Sigmoid colon (tissue), 7 donors: ENCODE measurements around the gene MKRN3. TPM values are rescaled to one million over a fixed set of nuclear protein-coding genes. Genes with fewer than 3 reads are reported as not detected.

Experiments
- DNase-seq: peaks from one replicate; pipeline ENCODE4 v3.0.0-alpha.2; 2019
- H3K27ac ChIP-seq, 4 donors: fragments of 200-600 bp; sonication (generic); one replicate each; pipeline ENCODE4 v1.5.1; 2016 to 2019; ENCODE audit warnings: mild to moderate bottlenecking in 1 of 4
- H3K27me3 ChIP-seq, 3 donors: fragments of 200-600 bp; sonication (generic); one replicate each; pipeline ENCODE4 v1.5.1; 2019; ENCODE audit warnings: mild to moderate bottlenecking in 1 of 3
- H3K36me3 ChIP-seq, 4 donors: fragments of 200-600 bp; sonication (generic); one replicate each; pipeline ENCODE4 v1.5.1; 2016 to 2019
- H3K4me1 ChIP-seq, 4 donors: fragments of 200-600 bp; sonication (generic); one replicate each; pipeline ENCODE4 v1.5.1; 2017 to 2019
- H3K4me3 ChIP-seq, 4 donors: fragments of 200-600 bp; sonication (generic); one replicate each; pipeline ENCODE4 v1.5.1; 2017 to 2019; ENCODE audit warnings: mild to moderate bottlenecking in 2 of 4, moderate library complexity in 1 of 4
- H3K9me3 ChIP-seq, 4 donors: fragments of 200-600 bp in 3 of 4; sonication (generic) in 3 of 4; one replicate each; pipeline versions ENCODE4 v1.5.1 to v1.6.1; 2013 to 2019
- CTCF ChIP-seq, 4 experiments: fragments of 450-650 bp in 3 of 4; fragments of 200-600 bp in 1 of 4; IDR thresholded peaks; one replicate each; pipeline ENCODE4 v1.5.1; 2016 to 2019; ENCODE audit warnings: antibody characterized with exemption in 4 of 4, mild to moderate bottlenecking in 3 of 4, moderate library complexity in 2 of 4
- EP300 ChIP-seq, 4 donors: sonication (generic); formaldehyde crosslinking; IDR thresholded peaks; one replicate each; pipeline ENCODE4 v1.6.1; 2017; ENCODE audit warnings: antibody characterized with exemption in 4 of 4
- POLR2A ChIP-seq, 2 donors: fragments of 450-650 bp; IDR thresholded peaks; one replicate each; pipeline ENCODE4 v1.6.1; 2016; ENCODE audit warnings: antibody characterized with exemption in 2 of 2, mild to moderate bottlenecking in 2 of 2, moderate library complexity in 2 of 2
- POLR2AphosphoS5 ChIP-seq, 4 donors: sonication (generic); formaldehyde crosslinking; IDR thresholded peaks; one replicate each; pipeline ENCODE4 v1.6.1; 2017; ENCODE audit warnings: antibody characterized with exemption in 4 of 4
- WGBS, 2 donors: extraction: QIAGEN DNeasy Blood & Tissue Kit; methylation state at CpG; one replicate each; pipeline ENCODE4 v1.1.7; 2013; 5-methylcytosine and 5-hydroxymethylcytosine counted together
- intact Hi-C: fragments of 100-400 bp; cut with DNase I; formaldehyde crosslinking; loops from one replicate; pipeline ENCODE4 v1.15.1; 2023
- polyA plus RNA-seq, 3 donors: library from polyadenylated mRNA; stranded (reverse); fragments of 200-250 nt; gene quantifications; one replicate each; pipeline ENCODE4 v1.2.3, GENCODE V29; 2013
- total RNA-seq, 4 donors: library from RNA; depleted of rRNA; stranded (reverse); fragments of >200 nt; gene quantifications; one replicate each; pipeline ENCODE4 v1.1.0, GENCODE V29; 2016
- donor health status: healthy with polysubstance abuse.
- donor health status: Bipolar disorder and iron deficiency.
- donor health status: healthy.

Gene MKRN3
- total and polyA plus RNA-seq, 7 donors, result 0.27 to 2.1 (median 1.1) TPM; not detected in 2

- no peaks in the 10 kb centered on the region for H3K27me3 ChIP-seq
- H3K9me3 ChIP-seq, result no peaks in the 10 kb centered on the region
- H3K27ac ChIP-seq, result no peak overlapping the region
- H3K36me3 ChIP-seq, result no peaks in the 10 kb centered on the region
- no peaks in the 10 kb centered on the region for H3K4me1 ChIP-seq
- H3K4me3 ChIP-seq, result no peak overlapping the region
- TF ChIP-seq POLR2AphosphoS5 (IDR thresholded peaks at IDR 0.05) (no peak), CTCF (IDR thresholded peaks at IDR 0.05) (no peak), POLR2A (IDR thresholded peaks at IDR 0.05) (no peak), EP300 (IDR thresholded peaks at IDR 0.05) (no peak)
- intact Hi-C loops, result no loop called here
- no peak for DNase-seq
- 38 to 51% methylated on average over 3 of the region's 3 CpGs for WGBS, 2 donors
Observed at GRCh38 chr15:23574742-23575141, 9.3 kb downstream of the MKRN3 start.

GRCh38 chr15:23576061-23576460 is 10.6 kb downstream of the MKRN3 start:
- H3K36me3 ChIP-seq, result no peaks in the 10 kb centered on the region
- H3K27me3 ChIP-seq, result no peaks in the 10 kb centered on the region
- no peak for TF ChIP-seq EP300 (IDR thresholded peaks at IDR 0.05)
- TF ChIP-seq POLR2A (IDR thresholded peaks at IDR 0.05), result no peak
- no peak for TF ChIP-seq CTCF (IDR thresholded peaks at IDR 0.05)
- TF ChIP-seq POLR2AphosphoS5 (IDR thresholded peaks at IDR 0.05), result no peak
- H3K4me3 ChIP-seq, result no peak overlapping the region
- H3K9me3 ChIP-seq, result no peaks in the 10 kb centered on the region
- H3K27ac ChIP-seq, result no peak overlapping the region
- intact Hi-C loops, result no loop called here
- no peaks in the 10 kb centered on the region for H3K4me1 ChIP-seq
- 15 to 65% methylated on average over 1 of the region's 1 CpG for WGBS, 2 donors
- DNase-seq, result no peak

GRCh38 chr15:23578521-23579150 is 13.2 kb downstream of the MKRN3 start:
- DNase-seq, result no peak
- intact Hi-C loops, result no loop called here
- no peak for TF ChIP-seq POLR2A (IDR thresholded peaks at IDR 0.05)
- no peak for TF ChIP-seq CTCF (IDR thresholded peaks at IDR 0.05)
- TF ChIP-seq POLR2AphosphoS5 (IDR thresholded peaks at IDR 0.05), result no peak
- Histone ChIP-seq H3K4me1 (no peaks in the 10 kb centered on the region), H3K9me3 (no peaks in the 10 kb centered on the region), H3K27ac (no peak overlapping the region), H3K4me3 (no peak overlapping the region), H3K27me3 (no peaks in the 10 kb centered on the region), H3K36me3 (no peaks in the 10 kb centered on the region)
- 47 to 67% methylated on average over 4 of the region's 4 CpGs for WGBS, 2 donors

- no peak overlapping the region for H3K4me3 ChIP-seq
- no peak for DNase-seq
- no peak overlapping the region for H3K27ac ChIP-seq
- intact Hi-C loops, result no loop called here
- no peak for TF ChIP-seq POLR2AphosphoS5 (IDR thresholded peaks at IDR 0.05)
- TF ChIP-seq CTCF (IDR thresholded peaks at IDR 0.05), result no peak
- WGBS, 2 donors, result 54 to 76% methylated on average over 2 of the region's 2 CpGs
- no peaks in the 10 kb centered on the region for H3K27me3 ChIP-seq
- no peaks in the 10 kb centered on the region for H3K4me1 ChIP-seq
- no peaks in the 10 kb centered on the region for H3K36me3 ChIP-seq
- no peaks in the 10 kb centered on the region for H3K9me3 ChIP-seq
Observed at GRCh38 chr15:23588268-23588667, 22.8 kb downstream of the MKRN3 start.

GRCh38 chr15:23589012-23589411 is 23.5 kb downstream of the MKRN3 start:
- Histone ChIP-seq H3K9me3 (no peaks in the 10 kb centered on the region), H3K4me1 (no peaks in the 10 kb centered on the region), H3K36me3 (no peaks in the 10 kb centered on the region), H3K27ac (no peak overlapping the region), H3K4me3 (no peak overlapping the region), H3K27me3 (no peaks in the 10 kb centered on the region)
- DNase-seq, result no peak
- 38 to 58% methylated on average over 3 of the region's 3 CpGs for WGBS, 2 donors
- no peak for TF ChIP-seq POLR2A (IDR thresholded peaks at IDR 0.05)
- TF ChIP-seq EP300 (IDR thresholded peaks at IDR 0.05), result no peak
- no peak for TF ChIP-seq POLR2AphosphoS5 (IDR thresholded peaks at IDR 0.05)
- TF ChIP-seq CTCF (IDR thresholded peaks at IDR 0.05), result no peak
- intact Hi-C loops, result no loop called here
